Measurements from ENCODE around the gene GIGYF2.

Gene GIGYF2

DNA sequence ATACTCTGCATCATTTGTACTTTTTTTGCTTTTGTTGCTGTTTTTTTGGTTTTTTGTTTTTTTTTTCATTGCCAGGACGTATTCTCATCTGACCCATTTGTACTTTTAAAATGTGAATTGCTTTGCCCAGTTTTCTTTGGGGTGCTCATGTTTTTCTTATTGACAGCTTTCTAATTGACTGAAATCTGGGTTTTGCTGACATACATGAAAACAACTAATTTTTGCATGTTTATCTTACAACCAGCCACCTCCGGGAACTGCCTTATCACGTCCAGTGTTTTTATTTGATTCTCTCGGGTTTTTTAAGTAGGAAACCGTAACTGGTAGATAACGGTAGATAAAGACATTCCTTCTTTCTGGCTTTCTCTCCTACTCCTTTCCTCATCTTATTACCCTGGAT is 211.6 kb downstream of the GIGYF2 start:
- H3K4me3 ChIP-seq (ENCODE audit: low read depth, low read length), result no peak overlapping the region
- DNase-seq (ENCODE audit: low read depth, low spot score), result no peak
- ChIA-PET CTCF (no interaction called here), POLR2A (no interaction called here)
- TF ChIP-seq, protein P1, sequence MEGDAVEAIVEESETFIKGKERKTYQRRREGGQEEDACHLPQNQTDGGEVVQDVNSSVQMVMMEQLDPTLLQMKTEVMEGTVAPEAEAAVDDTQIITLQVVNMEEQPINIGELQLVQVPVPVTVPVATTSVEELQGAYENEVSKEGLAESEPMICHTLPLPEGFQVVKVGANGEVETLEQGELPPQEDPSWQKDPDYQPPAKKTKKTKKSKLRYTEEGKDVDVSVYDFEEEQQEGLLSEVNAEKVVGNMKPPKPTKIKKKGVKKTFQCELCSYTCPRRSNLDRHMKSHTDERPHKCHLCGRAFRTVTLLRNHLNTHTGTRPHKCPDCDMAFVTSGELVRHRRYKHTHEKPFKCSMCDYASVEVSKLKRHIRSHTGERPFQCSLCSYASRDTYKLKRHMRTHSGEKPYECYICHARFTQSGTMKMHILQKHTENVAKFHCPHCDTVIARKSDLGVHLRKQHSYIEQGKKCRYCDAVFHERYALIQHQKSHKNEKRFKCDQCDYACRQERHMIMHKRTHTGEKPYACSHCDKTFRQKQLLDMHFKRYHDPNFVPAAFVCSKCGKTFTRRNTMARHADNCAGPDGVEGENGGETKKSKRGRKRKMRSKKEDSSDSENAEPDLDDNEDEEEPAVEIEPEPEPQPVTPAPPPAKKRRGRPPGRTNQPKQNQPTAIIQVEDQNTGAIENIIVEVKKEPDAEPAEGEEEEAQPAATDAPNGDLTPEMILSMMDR (IDR thresholded peaks at IDR 0.05; ENCODE audit: insufficient read depth, low read length, missing control alignments), result no peak
